HepG2 (cell line): ENCODE data around the gene CENPK. TPM values are rescaled to one million over a fixed set of nuclear protein-coding genes. Genes with fewer than 3 reads are reported as not detected.

ENCODE experiments used
- AHDC1 ChIP-seq: sonication (generic); formaldehyde crosslinking; IDR thresholded peaks from 2 replicates; pipeline ENCODE4 v1.5.1; 2020; ENCODE audit warnings: mild to moderate bottlenecking, missing genetic modification reagents, borderline replicate concordance
- CC2D1A ChIP-seq: sonication (generic); formaldehyde crosslinking; IDR thresholded peaks from 2 replicates; pipeline ENCODE4 v1.8.1; 2023; ENCODE audit warnings: mild to moderate bottlenecking, missing genetic modification reagents
- CENPT ChIP-seq: sonication (generic); formaldehyde crosslinking; IDR thresholded peaks from 2 replicates; pipeline ENCODE4 v1.8.0; 2022; ENCODE audit warnings: low read depth, mild to moderate bottlenecking, moderate library complexity, missing genetic modification reagents
- DBP ChIP-seq: sonication (generic); formaldehyde crosslinking; IDR thresholded peaks from 2 replicates; pipeline ENCODE4 v1.4.0; 2020; ENCODE audit warnings: missing genetic modification reagents; ENCODE audit errors: not compliant biosample characterization
- NR2F1 ChIP-seq, 2 experiments: fragments of 450-650 bp in 1 of 2; formaldehyde crosslinking in 1 of 2; IDR thresholded peaks; 2 replicates each; pipeline versions ENCODE4 v1.5.0 to v1.6.1; 2016 to 2020; ENCODE audit warnings: mild to moderate bottlenecking in 1 of 2, missing compliant biosample characterization in 1 of 2, missing genetic modification reagents in 1 of 2, moderate library complexity in 1 of 2
- RELA ChIP-seq: sonication (generic); formaldehyde crosslinking; IDR thresholded peaks from 2 replicates; pipeline ENCODE4 v1.4.0; 2020; ENCODE audit warnings: missing genetic modification reagents
- RFX5 ChIP-seq: IDR thresholded peaks from 2 replicates; pipeline ENCODE4 v1.6.1; 2011; ENCODE audit warnings: low read depth, low read length, improper control_type of control experiment
- ZNF318 ChIP-seq: sonication (generic); formaldehyde crosslinking; IDR thresholded peaks from 2 replicates; pipeline ENCODE4 v1.4.0; 2020; ENCODE audit warnings: mild to moderate bottlenecking, missing genetic modification reagents
- ZNF331 ChIP-seq: sonication (generic); formaldehyde crosslinking; IDR thresholded peaks from 2 replicates; pipeline ENCODE4 v1.4.0; 2020; ENCODE audit warnings: missing genetic modification reagents
- ZNF335 ChIP-seq: sonication (generic); formaldehyde crosslinking; IDR thresholded peaks from 2 replicates; pipeline ENCODE4 v1.4.0; 2020; ENCODE audit warnings: missing genetic modification reagents
- ZNF564 ChIP-seq: sonication (generic); formaldehyde crosslinking; IDR thresholded peaks from 2 replicates; pipeline ENCODE4 v1.8.1; 2023; ENCODE audit warnings: mild to moderate bottlenecking, missing genetic modification reagents
- polyA plus RNA-seq, 8 experiments: library from polyadenylated mRNA; depleted of rRNA in 3 of 8; stranded (reverse) in 7 of 8; unstranded in 1 of 8; fragments of >200 nt; fragmentation: Illumina TruSeq in 4 of 8; extraction: Trizol in 4 of 8; gene quantifications; 2 replicates each; pipeline versions ENCODE4 v1.2.1 to v1.2.3, GENCODE V29; 2011 to 2016; ENCODE audit warnings: low read depth in 4 of 8, missing spikeins in 1 of 8, mixed read lengths in 1 of 8; ENCODE audit not compliant: insufficient read depth in 1 of 8
- total RNA-seq, 5 experiments: library from RNA; depleted of rRNA; stranded (reverse); fragments of >200 nt; fragmentation: Illumina TruSeq; extraction: Trizol; gene quantifications; 2 replicates each; pipeline ENCODE4 v1.2.3, GENCODE V29; 2016; ENCODE audit warnings: low read depth in 1 of 5

The CENPK gene
- total and polyA plus RNA-seq, 2 of the 13 experiments (the other 11 are each of a cell fraction or from before 2014, with no cell fraction given): 14.3 to 54.4 TPM

- 0 out of 2 replicates have a peak, but pooled peaks have one; percentile 67 for TF ChIP-seq ZNF564
- peak; percentile 80; the same call in 1 of the 2 replicates for TF ChIP-seq RFX5
- no peak for TF ChIP-seq NR2F1 (CRISPR knock-in tag; IDR thresholded peaks at IDR 0.05)
- TF ChIP-seq CENPT (CRISPR knock-in tag): no peak
- no peak for TF ChIP-seq ZNF335 (CRISPR knock-in tag)
- TF ChIP-seq ZNF331 (CRISPR knock-in tag): no peak
- TF ChIP-seq DBP (CRISPR knock-in tag): no peak
- TF ChIP-seq RELA (CRISPR knock-in tag): 0 out of 2 replicates have a peak, but pooled peaks have one; percentile 61
- TF ChIP-seq ZNF318 (CRISPR knock-in tag): no peak
- no peak for TF ChIP-seq AHDC1 (CRISPR knock-in tag)
- TF ChIP-seq CC2D1A (CRISPR knock-in tag): 0 out of 2 replicates have a peak, but pooled peaks have one; percentile 74
Observed at GRCh38 chr5:65562731-65563701, at the start of gene CENPK, which contains the start of gene PPWD1 (continued).
